Activated CD8-positive, alpha-beta T cell treated with anti-CD3 and anti-CD28 coated beads for 36 hours (primary cell): ENCODE measurements around the gene CACNA2D3. TPM values are rescaled to one million over a fixed set of nuclear protein-coding genes. Genes with fewer than 3 reads are reported as not detected.

ENCODE experiments used
- ATAC-seq: fragments of 200-7000 bp; cut with Tn5 transposase; one replicate; pipeline ENCODE4 v1.10.0; 2021; ENCODE audit warnings: mild to moderate bottlenecking, moderate library complexity
- CTCF ChIA-PET: fragments of 350-600 bp; sonication (Branson Sonifier 250); formaldehyde crosslinking; loops from one replicate; lab custom pipeline; 2021; ENCODE audit warnings: antibody characterized with exemption; lab: Charles Lee
- POLR2A ChIA-PET: fragments of 350-600 bp; sonication (Branson Sonifier 250); formaldehyde crosslinking; loops from one replicate; lab custom pipeline; 2021; ENCODE audit warnings: antibody characterized with exemption; lab: Charles Lee
- DNase-seq: peaks from one replicate; pipeline ENCODE4 v3.0.0-alpha.2; 2020
- H3K27ac Mint-ChIP-seq: one replicate; pipeline ENCODE4 v1.8.0; 2021; ENCODE audit warnings: mild to moderate bottlenecking, mixed read lengths
- H3K27me3 Mint-ChIP-seq: one replicate; pipeline ENCODE4 v1.8.0; 2021; ENCODE audit warnings: mixed read lengths
- H3K36me3 Mint-ChIP-seq: one replicate; pipeline ENCODE4 v1.8.0; 2021; ENCODE audit warnings: low read depth, mixed read lengths
- H3K4me1 Mint-ChIP-seq: one replicate; pipeline ENCODE4 v1.8.0; 2021; ENCODE audit warnings: low read depth, mixed read lengths
- H3K4me3 Mint-ChIP-seq: one replicate; pipeline ENCODE4 v1.8.0; 2021; ENCODE audit warnings: mild to moderate bottlenecking, moderate library complexity, mixed read lengths
- H3K9me3 Mint-ChIP-seq: one replicate; pipeline ENCODE4 v1.8.0; 2021; ENCODE audit warnings: mixed read lengths
- CTCF ChIP-seq: fragments of 200-600 bp; IDR thresholded peaks from one replicate; pipeline ENCODE4 v1.8.0; 2022; ENCODE audit warnings: antibody characterized with exemption, mild to moderate bottlenecking
- intact Hi-C: fragments of 100-400 bp; cut with micrococcal nuclease; formaldehyde crosslinking; loops from one replicate; pipeline ENCODE4 v1.10.0; 2022
- total RNA-seq, 2 experiments: library from RNA; stranded (reverse); gene quantifications; one replicate each; pipeline ENCODE4 v1.2.3, GENCODE V29; 2021

CACNA2D3 gene
- total RNA-seq, 2 experiments from 2014 or later = not detected

GRCh38 chr3:54575618-54575960 is 453.2 kb downstream of the CACNA2D3 start:
- Mint-ChIP-seq H3K36me3 (no peaks in the 10 kb centered on the region), H3K4me3 (no peak overlapping the region), H3K27ac (no peak overlapping the region), H3K4me1 (no peaks in the 10 kb centered on the region), H3K9me3 (peaks cover 4% of the 10 kb centered on the region), H3K27me3 (no peaks in the 10 kb centered on the region)
- CTCF ChIA-PET = no interaction called here
- intact Hi-C loops = no loop called here
- DNase-seq = no peak
- POLR2A ChIA-PET = no interaction called here
- ATAC-seq = no peak
- no peak for TF ChIP-seq CTCF

- peaks cover 4% of the 10 kb centered on the region for H3K9me3 Mint-ChIP-seq
- no peak overlapping the region for H3K4me3 Mint-ChIP-seq
- TF ChIP-seq CTCF = no peak
- H3K4me1 Mint-ChIP-seq = no peaks in the 10 kb centered on the region
- ChIA-PET CTCF (no interaction called here), POLR2A (no interaction called here)
- no peaks in the 10 kb centered on the region for H3K36me3 Mint-ChIP-seq
- DNase-seq = no peak
- no peak overlapping the region for H3K27ac Mint-ChIP-seq
- H3K27me3 Mint-ChIP-seq = no peaks in the 10 kb centered on the region
- ATAC-seq = no peak
- intact Hi-C loops = no loop called here
Observed at GRCh38 chr3:54577313-54577712, 455.0 kb downstream of the CACNA2D3 start.

GRCh38 chr3:54578417-54578816 is 456.1 kb downstream of the CACNA2D3 start:
- Mint-ChIP-seq H3K27me3 (no peaks in the 10 kb centered on the region), H3K9me3 (peaks cover 4% of the 10 kb centered on the region), H3K27ac (no peak overlapping the region), H3K36me3 (no peaks in the 10 kb centered on the region), H3K4me1 (no peaks in the 10 kb centered on the region), H3K4me3 (no peak overlapping the region)
- ChIA-PET CTCF (no interaction called here), POLR2A (no interaction called here)
- intact Hi-C loops = no loop called here
- TF ChIP-seq CTCF = no peak
- DNase-seq (no peak), ATAC-seq (no peak)

GRCh38 chr3:54580453-54580852 is 458.1 kb downstream of the CACNA2D3 start:
- no peak for DNase-seq
- ATAC-seq = no peak
- Mint-ChIP-seq H3K4me3 (no peak overlapping the region), H3K27ac (no peak overlapping the region), H3K9me3 (peaks cover 3% of the 10 kb centered on the region), H3K4me1 (no peaks in the 10 kb centered on the region), H3K36me3 (no peaks in the 10 kb centered on the region), H3K27me3 (no peaks in the 10 kb centered on the region)
- ChIA-PET CTCF (no interaction called here), POLR2A (no interaction called here)
- intact Hi-C loops = no loop called here
- no peak for TF ChIP-seq CTCF

GRCh38 chr3:54582424-54582823 is 460.1 kb downstream of the CACNA2D3 start:
- Mint-ChIP-seq H3K27me3 (no peaks in the 10 kb centered on the region), H3K27ac (no peak overlapping the region), H3K4me3 (no peak overlapping the region), H3K9me3 (no peaks in the 10 kb centered on the region), H3K36me3 (no peaks in the 10 kb centered on the region), H3K4me1 (no peaks in the 10 kb centered on the region)
- no peak for ATAC-seq
- intact Hi-C loops = no loop called here
- ChIA-PET POLR2A (interaction anchor here (1.0 kb wide), 1 partner anchor 8 kb away, joined by 3 read pairs; no protein-coding TSS in a partner anchor), CTCF (no interaction called here)
- TF ChIP-seq CTCF = no peak
- DNase-seq = no peak
